Gastrocnemius medialis (tissue), 4 donors: Measurements from ENCODE around the gene ICE1.

Experiments used
- POLR2A ChIP-seq, 2 donors: fragments of 450-650 bp; IDR thresholded peaks; one replicate each; pipeline ENCODE4 v1.6.1; 2017; ENCODE audit warnings: antibody characterized with exemption in 2 of 2, mild to moderate bottlenecking in 2 of 2, moderate library complexity in 2 of 2
- TF ChIP-seq, protein P1 (sequence below), 5 experiments: fragments of 450-650 bp in 3 of 5; fragments of 200-600 bp in 2 of 5; sonication (generic) in 2 of 5; IDR thresholded peaks in 4 of 5; conservative IDR thresholded peaks in 1 of 5; 1 replicate in 4 of 5; 2 replicates in 1 of 5; pipeline ENCODE4 v1.5.1; 2016 to 2019; ENCODE audit warnings: antibody characterized with exemption in 5 of 5, mild to moderate bottlenecking in 3 of 5, moderate library complexity in 3 of 5

DNA sequence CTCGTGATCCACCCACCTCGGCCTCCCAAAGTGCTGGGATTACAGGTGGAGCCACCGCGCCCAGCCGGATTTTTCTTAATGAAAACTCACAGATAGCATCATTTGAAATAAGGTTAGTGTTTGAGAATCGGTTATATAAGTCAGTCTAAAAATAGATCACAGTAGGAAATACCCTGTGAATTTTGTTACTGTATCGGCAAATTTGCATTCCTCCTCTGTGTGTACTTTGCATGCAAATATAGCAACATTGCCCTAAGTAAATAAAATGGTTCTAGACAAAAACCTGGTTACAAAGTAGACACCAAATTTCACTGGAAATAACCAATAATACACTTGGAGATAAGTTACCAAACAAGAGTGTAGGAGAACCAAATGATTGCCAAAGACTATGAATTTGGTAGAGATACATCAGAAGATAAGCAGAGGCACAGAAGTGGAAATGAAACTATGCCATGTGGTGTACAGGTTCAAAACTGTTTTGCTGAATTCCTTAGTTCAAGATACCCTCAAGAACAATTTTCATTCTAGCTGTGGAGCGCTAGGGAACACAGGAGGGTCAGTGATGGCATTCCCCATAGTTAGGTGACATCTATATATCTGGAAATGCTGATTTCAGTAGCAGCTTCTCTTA is 58.1 kb downstream of the ICE1 start:
- TF ChIP-seq, protein P1, sequence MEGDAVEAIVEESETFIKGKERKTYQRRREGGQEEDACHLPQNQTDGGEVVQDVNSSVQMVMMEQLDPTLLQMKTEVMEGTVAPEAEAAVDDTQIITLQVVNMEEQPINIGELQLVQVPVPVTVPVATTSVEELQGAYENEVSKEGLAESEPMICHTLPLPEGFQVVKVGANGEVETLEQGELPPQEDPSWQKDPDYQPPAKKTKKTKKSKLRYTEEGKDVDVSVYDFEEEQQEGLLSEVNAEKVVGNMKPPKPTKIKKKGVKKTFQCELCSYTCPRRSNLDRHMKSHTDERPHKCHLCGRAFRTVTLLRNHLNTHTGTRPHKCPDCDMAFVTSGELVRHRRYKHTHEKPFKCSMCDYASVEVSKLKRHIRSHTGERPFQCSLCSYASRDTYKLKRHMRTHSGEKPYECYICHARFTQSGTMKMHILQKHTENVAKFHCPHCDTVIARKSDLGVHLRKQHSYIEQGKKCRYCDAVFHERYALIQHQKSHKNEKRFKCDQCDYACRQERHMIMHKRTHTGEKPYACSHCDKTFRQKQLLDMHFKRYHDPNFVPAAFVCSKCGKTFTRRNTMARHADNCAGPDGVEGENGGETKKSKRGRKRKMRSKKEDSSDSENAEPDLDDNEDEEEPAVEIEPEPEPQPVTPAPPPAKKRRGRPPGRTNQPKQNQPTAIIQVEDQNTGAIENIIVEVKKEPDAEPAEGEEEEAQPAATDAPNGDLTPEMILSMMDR (IDR thresholded peaks at IDR 0.05 in 4 of 5, conservative IDR thresholded peaks at IDR 0.05 in 1 of 5), result no peak
- TF ChIP-seq POLR2A (IDR thresholded peaks at IDR 0.05), result no peak
